Measurements from ENCODE around the gene CCR7.

GRCh38 chr17:40533896-40534295 is 31.4 kb downstream of the CCR7 start:
- TF ChIP-seq CTCF (IDR thresholded peaks at IDR 0.05) = no peak
- TF ChIP-seq POLR2A (IDR thresholded peaks at IDR 0.05) = no peak
